HEK293 (cell line): Measurements from ENCODE around the gene CDH23.

Experiments used
- CTCF ChIA-PET: fragments of 350-600 bp; formaldehyde crosslinking; extraction: SDS; loops from one replicate; lab custom pipeline; 2021; ENCODE audit warnings: antibody characterized with exemption; lab: Yijun Ruan, JAX
- POLR2A ChIA-PET: fragments of 300-600 bp; formaldehyde crosslinking; extraction: SDS; loops from one replicate; lab custom pipeline; 2020; ENCODE audit warnings: antibody characterized with exemption, inconsistent platforms; lab: Yijun Ruan, JAX
- H3K27ac ChIP-seq: fragments of 200-500 bp; sonication (Bioruptor generic); 2 replicates; pipeline ENCODE4 v1.5.1; 2014; ENCODE audit warnings: low read depth, low read length, control low read depth, inconsistent platforms; ENCODE audit errors: extremely low read depth
- H3K36me3 ChIP-seq, 2 experiments: fragments of 200-500 bp in 1 of 2; sonication (Bioruptor generic) in 1 of 2; 1 replicate in 1 of 2; 2 replicates in 1 of 2; pipeline ENCODE4 v1.5.1; 2014 to 2017; ENCODE audit warnings: inconsistent platforms in 2 of 2, low read length in 2 of 2; ENCODE audit not compliant: control insufficient read depth in 2 of 2, insufficient read depth in 1 of 2
- H3K4me1 ChIP-seq: fragments of 200-500 bp; sonication (Bioruptor generic); 2 replicates; pipeline ENCODE4 v1.5.1; 2014; ENCODE audit warnings: mild to moderate bottlenecking, low read length, inconsistent platforms; ENCODE audit not compliant: control insufficient read depth, insufficient read depth
- H3K4me3 ChIP-seq: 2 replicates; pipeline ENCODE4 v1.5.1; 2011; ENCODE audit warnings: low read depth, mild to moderate bottlenecking, control low read depth, low read length, moderate library complexity
- H3K9me3 ChIP-seq: fragments of 200-500 bp; sonication (Bioruptor generic); 2 replicates; pipeline ENCODE4 v1.5.1; 2014; ENCODE audit warnings: low read depth, low read length, inconsistent platforms; ENCODE audit not compliant: control insufficient read depth, insufficient read depth
- ELK4 ChIP-seq: IDR thresholded peaks from 2 replicates; pipeline ENCODE4 v1.6.1; 2011; ENCODE audit warnings: mild to moderate bottlenecking, low read depth, low read length, borderline replicate concordance
- MZF1 ChIP-seq: fragments of 450-650 bp; formaldehyde crosslinking; IDR thresholded peaks from 2 replicates; pipeline ENCODE4 v1.5.1; 2017; ENCODE audit warnings: missing biosample characterization, missing genetic modification characterization, borderline replicate concordance
- TRIM28 ChIP-seq: IDR thresholded peaks from 2 replicates; pipeline ENCODE4 v1.6.1; 2011; ENCODE audit warnings: low read length, control low read depth, borderline replicate concordance
- ZNF132 ChIP-seq: fragments of 450-650 bp; formaldehyde crosslinking; IDR thresholded peaks from 2 replicates; pipeline ENCODE4 v1.5.1; 2017; ENCODE audit warnings: missing biosample characterization, missing genetic modification characterization, borderline replicate concordance
- ZNF2 ChIP-seq: fragments of 450-650 bp; formaldehyde crosslinking; IDR thresholded peaks from 2 replicates; pipeline ENCODE4 v1.5.1; 2016; ENCODE audit warnings: missing biosample characterization, missing genetic modification characterization
- ZNF248 ChIP-seq: fragments of 450-650 bp; formaldehyde crosslinking; IDR thresholded peaks from 2 replicates; pipeline ENCODE4 v1.5.1; 2017; ENCODE audit warnings: missing biosample characterization, missing genetic modification characterization
- ZNF362 ChIP-seq: fragments of 450-650 bp; formaldehyde crosslinking; IDR thresholded peaks from 2 replicates; pipeline ENCODE4 v1.5.1; 2016; ENCODE audit warnings: missing biosample characterization, missing genetic modification characterization
- ZNF398 ChIP-seq: fragments of 450-650 bp; formaldehyde crosslinking; IDR thresholded peaks from 2 replicates; pipeline ENCODE4 v1.5.1; 2017; ENCODE audit warnings: missing biosample characterization, missing genetic modification characterization
- ZNF473 ChIP-seq: fragments of 450-650 bp; formaldehyde crosslinking; IDR thresholded peaks from 2 replicates; pipeline ENCODE4 v1.5.1; 2017; ENCODE audit warnings: missing biosample characterization, missing genetic modification characterization
- ZNF518A ChIP-seq: fragments of 450-650 bp; formaldehyde crosslinking; conservative IDR thresholded peaks from 2 replicates; pipeline ENCODE4 v1.5.1; 2016; ENCODE audit warnings: low read depth, missing biosample characterization, missing genetic modification characterization
- ZNF596 ChIP-seq: fragments of 450-650 bp; IDR thresholded peaks from 2 replicates; pipeline ENCODE4 v1.5.0; 2018; ENCODE audit warnings: missing biosample characterization, mild to moderate bottlenecking, missing genetic modification characterization, moderate library complexity
- ZNF670 ChIP-seq: fragments of 450-650 bp; formaldehyde crosslinking; IDR thresholded peaks from 2 replicates; pipeline ENCODE4 v1.5.1; 2016; ENCODE audit warnings: missing biosample characterization, missing genetic modification characterization, low read depth
- TF ChIP-seq, protein P1 (sequence below): fragments of 450-650 bp; formaldehyde crosslinking; IDR thresholded peaks from 2 replicates; pipeline ENCODE4 v1.5.1; 2016; ENCODE audit warnings: missing biosample characterization, missing genetic modification characterization, borderline replicate concordance

Gene CDH23

DNA sequence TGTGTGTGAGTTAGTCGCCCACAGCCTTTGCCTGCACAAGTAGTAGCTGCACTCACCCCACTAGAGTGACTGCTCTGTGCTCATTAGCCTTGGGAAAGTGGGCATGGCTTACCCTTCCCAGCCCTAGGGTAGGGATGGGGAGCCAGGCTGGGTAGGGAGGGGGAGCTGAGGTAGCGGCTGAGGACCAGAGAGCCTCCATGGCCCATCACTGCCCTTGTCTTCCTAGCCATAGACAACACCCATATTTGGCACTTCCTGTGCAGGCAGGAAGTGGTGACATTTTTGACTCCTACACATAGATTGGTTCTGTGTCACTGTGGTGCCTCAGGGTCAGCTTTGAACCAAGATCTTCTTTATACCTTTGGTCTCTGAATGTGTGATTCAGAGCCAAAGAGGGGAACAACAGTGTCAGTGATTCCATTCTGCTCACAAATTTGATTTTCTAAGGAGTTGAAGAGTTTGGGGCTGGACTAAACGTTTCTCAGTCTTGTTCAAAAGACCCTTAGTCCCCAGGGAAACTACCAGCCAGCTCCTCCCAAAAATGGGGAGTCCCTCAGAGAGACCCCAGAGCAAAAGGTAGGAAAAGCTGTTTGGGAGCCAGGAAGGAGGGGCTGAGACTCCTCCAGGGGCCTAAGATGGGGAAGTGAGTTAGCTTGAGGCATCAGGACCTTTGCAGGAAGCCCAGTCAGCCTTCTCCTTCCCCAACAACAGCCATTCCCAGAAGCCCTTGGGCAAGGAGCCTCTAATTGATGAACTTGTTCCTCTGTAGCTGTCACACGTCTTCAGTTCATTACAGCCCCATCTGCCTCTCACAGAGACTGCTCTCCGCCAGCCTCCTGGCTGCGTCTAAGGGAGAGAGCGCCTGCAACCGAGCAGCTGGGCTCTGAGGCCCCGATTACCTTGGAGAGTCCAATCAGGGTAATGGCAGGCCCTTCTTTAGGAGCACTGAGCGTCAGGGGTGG is 135.0 kb downstream of the CDH23 start:
- Histone ChIP-seq H3K27ac (no peak overlapping the region), H3K4me3 (no peak overlapping the region), H3K4me1 (no peaks in the 10 kb centered on the region), H3K36me3 (no peaks in the 10 kb centered on the region), H3K9me3 (no peaks in the 10 kb centered on the region)
- ChIA-PET CTCF (interaction anchor here (0.6 to 1.5 kb wide), 6 partner anchors 10 to 155 kb away, joined by 3 to 4 read pairs (median 4); no protein-coding TSS in a partner anchor), POLR2A (no interaction called here)
- peak; percentile 71 for TF ChIP-seq ELK4
- peak; percentile 53 for TF ChIP-seq ZNF518A (tag by site-specific recombination)
- TF ChIP-seq MZF1 (tag by site-specific recombination), result no peak

DNA sequence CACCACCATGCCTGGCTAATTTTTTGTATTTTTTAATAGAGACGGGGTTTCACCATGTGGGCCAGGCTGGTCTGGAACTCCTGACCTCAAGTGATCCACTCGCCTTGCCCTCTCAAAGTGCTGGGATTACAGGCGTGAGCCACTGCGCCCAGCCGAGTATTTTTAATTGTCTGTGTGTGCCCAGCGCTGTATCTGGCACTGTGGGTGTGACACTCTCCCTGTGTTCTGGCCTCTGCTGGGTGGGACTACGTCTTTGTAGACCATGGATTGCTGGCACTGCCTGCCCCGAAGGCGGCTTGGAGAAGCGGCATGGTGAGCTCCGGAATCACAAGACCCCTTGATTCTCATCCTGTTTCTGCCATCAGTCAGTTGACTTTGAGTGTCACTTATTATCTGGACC is 136.2 kb downstream of the CDH23 start:
- TF ChIP-seq ZNF132 (no peak), ZNF596 (tag by site-specific recombination) (no peak), ZNF2 (tag by site-specific recombination) (no peak), ZNF248 (tag by site-specific recombination) (no peak), ZNF473 (no peak), ZNF670 (tag by site-specific recombination) (no peak), TRIM28 (no peak), ZNF398 (tag by site-specific recombination) (no peak), ZNF362 (tag by site-specific recombination) (no peak)
- TF ChIP-seq, protein P1, sequence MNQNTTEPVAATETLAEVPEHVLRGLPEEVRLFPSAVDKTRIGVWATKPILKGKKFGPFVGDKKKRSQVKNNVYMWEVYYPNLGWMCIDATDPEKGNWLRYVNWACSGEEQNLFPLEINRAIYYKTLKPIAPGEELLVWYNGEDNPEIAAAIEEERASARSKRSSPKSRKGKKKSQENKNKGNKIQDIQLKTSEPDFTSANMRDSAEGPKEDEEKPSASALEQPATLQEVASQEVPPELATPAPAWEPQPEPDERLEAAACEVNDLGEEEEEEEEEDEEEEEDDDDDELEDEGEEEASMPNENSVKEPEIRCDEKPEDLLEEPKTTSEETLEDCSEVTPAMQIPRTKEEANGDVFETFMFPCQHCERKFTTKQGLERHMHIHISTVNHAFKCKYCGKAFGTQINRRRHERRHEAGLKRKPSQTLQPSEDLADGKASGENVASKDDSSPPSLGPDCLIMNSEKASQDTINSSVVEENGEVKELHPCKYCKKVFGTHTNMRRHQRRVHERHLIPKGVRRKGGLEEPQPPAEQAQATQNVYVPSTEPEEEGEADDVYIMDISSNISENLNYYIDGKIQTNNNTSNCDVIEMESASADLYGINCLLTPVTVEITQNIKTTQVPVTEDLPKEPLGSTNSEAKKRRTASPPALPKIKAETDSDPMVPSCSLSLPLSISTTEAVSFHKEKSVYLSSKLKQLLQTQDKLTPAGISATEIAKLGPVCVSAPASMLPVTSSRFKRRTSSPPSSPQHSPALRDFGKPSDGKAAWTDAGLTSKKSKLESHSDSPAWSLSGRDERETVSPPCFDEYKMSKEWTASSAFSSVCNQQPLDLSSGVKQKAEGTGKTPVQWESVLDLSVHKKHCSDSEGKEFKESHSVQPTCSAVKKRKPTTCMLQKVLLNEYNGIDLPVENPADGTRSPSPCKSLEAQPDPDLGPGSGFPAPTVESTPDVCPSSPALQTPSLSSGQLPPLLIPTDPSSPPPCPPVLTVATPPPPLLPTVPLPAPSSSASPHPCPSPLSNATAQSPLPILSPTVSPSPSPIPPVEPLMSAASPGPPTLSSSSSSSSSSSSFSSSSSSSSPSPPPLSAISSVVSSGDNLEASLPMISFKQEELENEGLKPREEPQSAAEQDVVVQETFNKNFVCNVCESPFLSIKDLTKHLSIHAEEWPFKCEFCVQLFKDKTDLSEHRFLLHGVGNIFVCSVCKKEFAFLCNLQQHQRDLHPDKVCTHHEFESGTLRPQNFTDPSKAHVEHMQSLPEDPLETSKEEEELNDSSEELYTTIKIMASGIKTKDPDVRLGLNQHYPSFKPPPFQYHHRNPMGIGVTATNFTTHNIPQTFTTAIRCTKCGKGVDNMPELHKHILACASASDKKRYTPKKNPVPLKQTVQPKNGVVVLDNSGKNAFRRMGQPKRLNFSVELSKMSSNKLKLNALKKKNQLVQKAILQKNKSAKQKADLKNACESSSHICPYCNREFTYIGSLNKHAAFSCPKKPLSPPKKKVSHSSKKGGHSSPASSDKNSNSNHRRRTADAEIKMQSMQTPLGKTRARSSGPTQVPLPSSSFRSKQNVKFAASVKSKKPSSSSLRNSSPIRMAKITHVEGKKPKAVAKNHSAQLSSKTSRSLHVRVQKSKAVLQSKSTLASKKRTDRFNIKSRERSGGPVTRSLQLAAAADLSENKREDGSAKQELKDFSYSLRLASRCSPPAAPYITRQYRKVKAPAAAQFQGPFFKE (tag by site-specific recombination), result no peak
- no peaks in the 10 kb centered on the region for H3K4me1 ChIP-seq
- no peak overlapping the region for H3K27ac ChIP-seq
- POLR2A ChIA-PET, result no interaction called here
- H3K4me3 ChIP-seq, result no peak overlapping the region
- no peaks in the 10 kb centered on the region for H3K9me3 ChIP-seq
- H3K36me3 ChIP-seq, result no peaks in the 10 kb centered on the region
- CTCF ChIA-PET, result interaction anchor here (1.5 kb wide), 1 partner anchor 75 kb away, joined by 3 read pairs; no protein-coding TSS in a partner anchor
